ENCODE data around the gene RALGAPB. TPM values are rescaled to one million over a fixed set of nuclear protein-coding genes. Genes with fewer than 3 reads are reported as not detected.

RALGAPB gene
- total RNA-seq, 1 experiment from 2014 or later: 36.7 TPM

- TF ChIP-seq ATF2 (CRISPR knock-in tag; IDR thresholded peaks at IDR 0.05; ENCODE audit: borderline replicate concordance, low read depth) (no peak), TEAD4 (CRISPR knock-in tag; IDR thresholded peaks at IDR 0.05) (no peak), ZNF232 (CRISPR knock-in tag; IDR thresholded peaks at IDR 0.05) (no peak), FOXJ3 (CRISPR knock-in tag; IDR thresholded peaks at IDR 0.05; ENCODE audit: borderline replicate concordance) (no peak), ATF3 (CRISPR knock-in tag; conservative IDR thresholded peaks at IDR 0.05) (no peak), ZNF425 (CRISPR knock-in tag; conservative IDR thresholded peaks at IDR 0.05) (no peak), ZNF121 (CRISPR knock-in tag; IDR thresholded peaks at IDR 0.05) (no peak), ZMAT4 (CRISPR knock-in tag; IDR thresholded peaks at IDR 0.05) (no peak), ZNF281 (CRISPR knock-in tag; IDR thresholded peaks at IDR 0.05) (no peak)
These were observed 151.4 kb downstream of the RALGAPB start (continued) for GRCh38 chr20:38624084-38624483.

- no peak overlapping the region for H3K4me3 Mint-ChIP-seq
- H3K27ac Mint-ChIP-seq: no peak overlapping the region
- no peak for ATAC-seq
- H3K4me1 Mint-ChIP-seq: peaks cover 24% of the 10 kb centered on the region
- POLR2A ChIA-PET: no interaction called here
- no peaks in the 10 kb centered on the region for H3K27me3 Mint-ChIP-seq (ENCODE audit: low read depth)
- peaks cover 13% of the 10 kb centered on the region for H3K9me3 Mint-ChIP-seq
- no peak for DNase-seq (ENCODE audit: low spot score)
- H3K36me3 Mint-ChIP-seq: no peaks in the 10 kb centered on the region
- CTCF ChIA-PET: no interaction called here
- no peak for TF ChIP-seq ZNF263 (CRISPR knock-in tag; IDR thresholded peaks at IDR 0.05; ENCODE audit: low read depth)
- no peak for TF ChIP-seq FOXK1 (CRISPR knock-in tag; IDR thresholded peaks at IDR 0.05)
- no peak for TF ChIP-seq ESRRA (CRISPR knock-in tag; IDR thresholded peaks at IDR 0.05; ENCODE audit: borderline replicate concordance)
- no peak for TF ChIP-seq IRF1 (CRISPR knock-in tag; IDR thresholded peaks at IDR 0.05)
- no peak for TF ChIP-seq ERG (CRISPR knock-in tag; IDR thresholded peaks at IDR 0.05)
- no peak for TF ChIP-seq NR2C2 (CRISPR knock-in tag; IDR thresholded peaks at IDR 0.05)
- no peak for TF ChIP-seq E2F4 (CRISPR knock-in tag; IDR thresholded peaks at IDR 0.05; ENCODE audit: borderline replicate concordance, low read depth)
- TF ChIP-seq JAZF1 (CRISPR knock-in tag; IDR thresholded peaks at IDR 0.05): no peak
- no peak for TF ChIP-seq ZNF317 (CRISPR knock-in tag; IDR thresholded peaks at IDR 0.05; ENCODE audit: borderline replicate concordance, low read depth)
- no peak for TF ChIP-seq ZNF512 (CRISPR knock-in tag; IDR thresholded peaks at IDR 0.05; ENCODE audit: borderline replicate concordance)
- no peak for TF ChIP-seq ZNF281 (CRISPR knock-in tag; IDR thresholded peaks at IDR 0.05)
- TF ChIP-seq MXD4 (CRISPR knock-in tag; IDR thresholded peaks at IDR 0.05; ENCODE audit: borderline replicate concordance): no peak
- TF ChIP-seq MAX (CRISPR knock-in tag; IDR thresholded peaks at IDR 0.05): no peak
These were observed 153.3 kb downstream of the RALGAPB start for GRCh38 chr20:38625896-38626295.
